Lower leg skin (tissue), 3 donors: ENCODE data around the gene THBS1.

Experiments
- CTCF ChIP-seq, 3 donors: fragments of 450-650 bp; IDR thresholded peaks; one replicate each; pipeline ENCODE4 v1.5.1; 2016; ENCODE audit warnings: antibody characterized with exemption in 3 of 3, mild to moderate bottlenecking in 3 of 3, moderate library complexity in 2 of 3
- POLR2A ChIP-seq, 2 donors: fragments of 450-650 bp; IDR thresholded peaks; one replicate each; pipeline ENCODE4 v1.6.1; 2016 to 2017; ENCODE audit warnings: antibody characterized with exemption in 2 of 2, mild to moderate bottlenecking in 1 of 2, moderate library complexity in 1 of 2

GRCh38 chr15:39593656-39594445 lies 13.0 kb downstream of the THBS1 start:
- TF ChIP-seq POLR2A (IDR thresholded peaks at IDR 0.05) = no peak
- no peak for TF ChIP-seq CTCF (IDR thresholded peaks at IDR 0.05)
